B cell (primary cell): ENCODE measurements around the gene MREG.

Experiments
- EZH2 ChIP-seq: IDR thresholded peaks from 2 replicates; pipeline ENCODE4 v1.6.1; 2012; ENCODE audit warnings: borderline replicate concordance, low read depth, mild to moderate bottlenecking, moderate library complexity, low read length; ENCODE audit not compliant: insufficient read depth, poor library complexity, severe bottlenecking
- TF ChIP-seq, protein P1 (sequence below): fragments of 200-600 bp; IDR thresholded peaks from one replicate; pipeline ENCODE4 v1.8.0; 2022; ENCODE audit warnings: antibody characterized with exemption, mild to moderate bottlenecking

DNA sequence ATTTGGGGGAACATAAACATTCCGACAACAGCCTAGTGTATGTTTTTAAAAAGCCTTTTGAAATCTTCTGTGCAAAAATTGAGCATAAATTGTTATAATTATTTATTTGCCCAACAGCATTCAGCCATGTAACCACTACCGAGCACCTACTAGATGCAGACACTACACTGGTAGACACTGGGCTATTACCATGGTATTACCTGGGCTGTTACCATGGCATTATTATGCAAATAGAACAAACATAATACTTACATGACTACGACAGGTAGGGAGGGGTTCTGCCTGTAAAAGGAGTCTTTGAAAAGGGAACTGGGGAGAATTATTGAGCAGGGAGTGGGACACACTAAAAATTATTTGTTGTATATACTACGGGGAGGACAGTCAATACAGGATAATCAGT lies 116.4 kb downstream of the MREG start:
- TF ChIP-seq, protein P1, sequence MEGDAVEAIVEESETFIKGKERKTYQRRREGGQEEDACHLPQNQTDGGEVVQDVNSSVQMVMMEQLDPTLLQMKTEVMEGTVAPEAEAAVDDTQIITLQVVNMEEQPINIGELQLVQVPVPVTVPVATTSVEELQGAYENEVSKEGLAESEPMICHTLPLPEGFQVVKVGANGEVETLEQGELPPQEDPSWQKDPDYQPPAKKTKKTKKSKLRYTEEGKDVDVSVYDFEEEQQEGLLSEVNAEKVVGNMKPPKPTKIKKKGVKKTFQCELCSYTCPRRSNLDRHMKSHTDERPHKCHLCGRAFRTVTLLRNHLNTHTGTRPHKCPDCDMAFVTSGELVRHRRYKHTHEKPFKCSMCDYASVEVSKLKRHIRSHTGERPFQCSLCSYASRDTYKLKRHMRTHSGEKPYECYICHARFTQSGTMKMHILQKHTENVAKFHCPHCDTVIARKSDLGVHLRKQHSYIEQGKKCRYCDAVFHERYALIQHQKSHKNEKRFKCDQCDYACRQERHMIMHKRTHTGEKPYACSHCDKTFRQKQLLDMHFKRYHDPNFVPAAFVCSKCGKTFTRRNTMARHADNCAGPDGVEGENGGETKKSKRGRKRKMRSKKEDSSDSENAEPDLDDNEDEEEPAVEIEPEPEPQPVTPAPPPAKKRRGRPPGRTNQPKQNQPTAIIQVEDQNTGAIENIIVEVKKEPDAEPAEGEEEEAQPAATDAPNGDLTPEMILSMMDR, result no peak
- TF ChIP-seq EZH2, result no peak
